IPS-NIHi7 (cell line): Measurements from ENCODE around the gene MEP1B.
"Not testable (repeated sequence)": the region's sequence is repeated elsewhere in the genome, so short reads cannot be mapped to it uniquely, and the experiment has no call there.

Source experiments
- DNase-seq: peaks from one replicate; pipeline ENCODE4 v3.0.0; 2012; ENCODE audit warnings: mixed read lengths; ENCODE audit errors: extremely low spot score

Gene MEP1B

GRCh38 chr18:32189790-32190189 lies at the start of gene MEP1B:
TSS of gene MEP1B (plus strand) at chr18:32190039. CDS start at chr18:32190071, 32 bp downstream.
- DNase-seq: no peak

GRCh38 chr18:32148185-32148870 lies 41.5 kb upstream of the MEP1B start:
- DNase-seq: no peak

DNA sequence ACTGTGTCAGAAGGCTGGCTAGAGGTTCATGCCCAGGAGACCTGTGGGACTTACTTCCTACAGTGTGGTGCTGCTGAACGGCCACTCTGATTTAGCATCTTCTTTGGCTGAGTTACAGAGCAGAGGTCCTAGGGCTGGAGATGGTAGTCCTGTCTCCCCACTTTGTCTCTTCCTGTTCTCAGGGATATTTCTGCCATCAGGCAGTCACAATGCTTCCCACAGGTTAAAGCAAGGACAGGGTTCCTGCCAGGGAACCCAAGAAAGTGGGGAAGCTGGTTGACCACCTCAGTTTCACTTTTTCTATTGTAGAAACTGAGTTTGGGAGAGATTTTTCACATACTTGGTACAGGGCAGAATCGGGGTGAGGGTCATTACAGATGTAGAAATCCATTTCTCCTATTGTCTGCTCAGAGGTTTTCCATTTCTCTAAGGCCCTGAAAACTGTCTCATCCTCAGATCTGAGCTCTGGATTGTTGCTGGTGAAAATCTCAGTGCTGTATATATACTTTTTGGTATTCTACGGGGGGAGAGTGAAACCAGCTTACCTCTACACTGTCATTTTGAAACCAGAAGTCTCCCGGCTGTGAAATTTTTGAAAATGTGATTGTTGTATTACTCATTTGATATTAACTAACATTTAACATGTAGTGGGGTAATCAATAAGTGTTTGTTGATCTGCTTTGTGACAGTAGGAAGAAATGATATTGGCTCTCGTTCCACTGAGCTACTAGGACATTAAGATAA lies 37.0 kb upstream of the MEP1B start:
- DNase-seq: no peak

DNA sequence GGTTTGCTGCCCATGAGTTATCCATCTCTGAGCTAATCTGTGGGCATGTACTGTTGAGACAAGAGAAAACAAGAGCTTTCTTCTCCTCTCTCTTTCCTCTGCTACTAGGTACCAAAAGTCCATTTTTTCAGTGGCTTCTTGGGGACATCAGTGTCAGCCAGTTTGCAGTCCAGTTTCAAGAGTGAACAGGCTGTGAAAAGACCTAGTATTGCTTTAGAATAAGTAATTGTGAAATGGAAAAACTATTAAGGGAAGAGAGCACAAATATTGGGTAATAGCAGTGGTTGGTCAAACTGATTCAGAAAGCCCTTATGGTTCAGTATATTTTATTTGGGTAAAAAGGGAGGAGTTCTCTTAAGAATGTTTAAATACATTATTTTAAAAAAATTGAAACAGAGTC lies 33.0 kb upstream of the MEP1B start:
- DNase-seq: no peak

DNA sequence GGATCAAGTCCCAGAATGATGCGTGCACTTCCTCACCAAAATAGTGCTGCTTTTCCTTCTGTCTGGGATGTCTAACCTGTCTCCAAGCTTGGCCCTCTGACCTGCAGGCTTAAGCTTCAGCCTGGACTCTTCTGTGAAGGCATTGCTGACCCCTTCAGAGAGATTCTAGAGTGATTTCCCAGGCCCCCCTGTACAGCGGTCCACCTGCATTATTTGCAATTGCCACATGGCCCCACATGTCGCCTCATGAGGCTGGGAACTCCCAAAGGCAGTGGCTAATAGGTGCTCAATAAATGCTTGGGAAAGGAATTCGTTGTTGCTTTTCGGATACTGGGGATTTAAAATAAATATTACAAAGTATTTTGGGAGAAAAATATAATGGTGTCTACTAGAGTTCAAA lies 32.3 kb upstream of the MEP1B start:
- no peak for DNase-seq

DNA sequence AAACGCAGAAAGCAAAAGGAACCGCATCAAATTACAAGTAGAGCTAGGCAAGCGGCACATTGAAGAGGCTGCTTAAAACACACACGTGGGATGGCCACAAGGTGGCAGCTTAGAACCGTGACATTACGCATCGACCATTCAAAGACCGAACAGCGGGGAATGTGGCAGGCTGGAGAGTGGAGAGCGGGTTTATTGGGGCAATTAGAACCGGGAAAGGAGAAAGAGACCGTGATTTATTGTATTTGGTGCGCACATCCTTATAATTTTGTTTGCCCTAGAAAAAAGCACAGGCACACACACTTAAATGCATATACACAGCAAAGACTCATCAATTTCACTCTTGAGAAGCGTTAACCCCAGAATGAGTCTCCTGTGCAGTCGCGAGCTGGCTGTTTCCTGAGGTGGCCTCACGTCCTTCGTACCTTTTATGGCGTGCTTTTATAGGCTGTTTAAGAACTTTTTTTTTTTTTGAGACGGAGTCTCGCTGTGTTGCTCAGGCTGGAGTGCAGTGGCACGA lies 31.7 kb upstream of the MEP1B start:
- peak; percentile 89 for DNase-seq

DNA sequence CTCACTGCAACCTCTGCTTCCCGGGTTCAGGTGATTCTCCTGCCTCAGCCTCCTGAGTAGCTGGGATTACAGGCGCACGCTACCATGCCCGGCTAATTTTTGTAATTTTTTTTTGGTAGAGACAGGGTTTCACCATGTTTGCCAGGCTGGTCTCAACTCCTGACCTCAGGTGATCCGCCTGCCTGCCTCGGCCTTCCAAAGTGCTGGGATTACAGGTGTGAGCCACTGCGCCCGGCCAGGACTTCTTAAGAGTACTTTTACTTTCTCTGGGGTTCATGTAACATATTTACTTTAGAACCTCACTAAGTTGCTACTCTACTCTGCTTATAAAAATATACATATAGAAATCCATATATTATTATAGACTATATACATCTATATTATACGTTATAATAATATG lies 31.2 kb upstream of the MEP1B start:
- DNase-seq: not testable (repeated sequence)

GRCh38 chr18:32160547-32160946 lies 29.3 kb upstream of the MEP1B start:
- DNase-seq: no peak

GRCh38 chr18:32167980-32168730 lies 21.7 kb upstream of the MEP1B start:
- DNase-seq: no peak

DNA sequence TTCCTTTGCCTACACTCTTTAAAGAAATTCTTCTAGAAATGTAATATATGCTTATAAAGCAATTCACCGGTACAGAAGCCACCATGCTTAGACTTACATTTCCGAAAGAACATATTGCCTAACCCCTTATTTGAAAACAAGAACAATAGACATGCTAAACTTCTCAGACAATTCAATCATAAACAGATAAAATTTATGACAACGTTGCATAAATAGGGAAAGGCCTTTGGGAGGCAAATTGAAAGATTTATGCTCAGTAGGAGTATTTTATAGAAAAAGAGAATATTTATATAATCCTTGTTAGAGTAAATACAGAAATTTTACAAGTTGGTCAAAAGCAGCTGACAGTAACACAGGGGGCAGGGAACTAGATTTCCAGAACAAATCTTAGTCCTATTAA lies 16.2 kb upstream of the MEP1B start:
- no peak for DNase-seq

- DNase-seq: no peak
Observed at GRCh38 chr18:32174719-32175118, 15.1 kb upstream of the MEP1B start.

GRCh38 chr18:32175265-32175664 lies 14.6 kb upstream of the MEP1B start:
- DNase-seq: no peak

GRCh38 chr18:32176745-32177144 lies 13.1 kb upstream of the MEP1B start:
- not testable (repeated sequence) for DNase-seq

GRCh38 chr18:32177530-32177929 lies 12.3 kb upstream of the MEP1B start:
- no peak for DNase-seq

DNA sequence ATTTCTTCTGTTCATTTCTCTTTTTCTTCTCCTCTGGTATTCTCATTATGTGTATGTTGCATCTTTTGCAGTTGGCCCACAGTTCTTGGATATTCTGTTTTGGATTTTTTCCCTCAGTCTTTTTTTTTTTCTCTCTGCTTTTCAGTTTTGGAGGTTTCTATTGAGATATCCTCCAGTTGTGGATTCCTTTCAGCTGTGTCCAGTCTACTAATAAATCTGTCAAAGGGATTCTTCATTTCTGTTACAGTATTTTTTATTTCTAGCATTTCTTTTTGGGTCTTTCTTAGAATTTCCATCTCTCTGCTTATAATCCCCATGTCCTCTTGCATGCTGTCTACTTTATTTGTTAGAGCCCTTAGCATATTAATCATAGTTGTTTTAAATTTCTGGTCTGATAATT lies 6.3 kb upstream of the MEP1B start:
- no peak for DNase-seq

DNA sequence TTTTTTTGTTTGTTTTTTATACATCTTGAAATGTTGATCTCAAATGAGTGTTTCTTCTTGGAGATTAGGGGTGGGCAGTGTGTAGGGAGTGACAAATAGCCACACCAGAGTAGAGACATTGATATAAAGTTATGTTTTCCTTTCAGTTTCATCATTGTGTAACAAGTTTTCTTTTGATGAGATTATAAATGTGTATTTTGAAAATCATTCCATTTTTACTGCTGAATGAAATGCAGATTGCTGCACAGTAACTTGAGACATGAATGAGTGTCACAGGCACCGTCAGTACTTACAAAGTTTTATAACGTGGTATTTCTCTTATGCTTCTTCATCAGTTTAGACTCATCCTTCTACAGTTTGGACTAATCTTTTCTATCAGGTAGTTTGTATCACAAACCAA lies 370 bp downstream of the MEP1B start:
- no peak for DNase-seq

GRCh38 chr18:32195881-32196815 lies 6.3 kb downstream of the MEP1B start:
- no peak for DNase-seq

DNA sequence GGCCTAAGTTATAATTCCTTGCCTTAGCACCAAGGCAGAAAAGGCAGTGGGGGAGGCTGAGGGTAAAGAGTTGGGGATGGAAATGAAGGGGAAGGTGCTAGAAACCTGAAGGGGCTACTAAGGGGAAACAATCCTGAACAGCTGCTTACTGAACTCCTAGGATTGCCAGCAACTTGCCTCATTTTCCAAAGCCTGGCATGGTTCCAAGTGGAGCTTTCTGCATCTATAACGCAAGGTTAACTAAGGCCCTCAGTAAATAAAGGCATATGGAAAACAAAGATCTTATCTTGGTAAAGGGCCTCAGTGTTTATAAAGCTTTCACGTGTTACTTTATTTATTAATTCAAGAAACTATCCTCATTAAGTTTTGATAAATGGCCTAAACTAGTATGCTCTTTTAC lies 10.9 kb downstream of the MEP1B start:
- DNase-seq: no peak

GRCh38 chr18:32201948-32202672 lies 12.3 kb downstream of the MEP1B start:
- no peak for DNase-seq

GRCh38 chr18:32208023-32208422 lies 18.2 kb downstream of the MEP1B start:
- no peak for DNase-seq

- DNase-seq: no peak
Observed at GRCh38 chr18:32208577-32208976, 18.7 kb downstream of the MEP1B start.
